Spleen (tissue), 11 donors: Measurements from ENCODE around the gene FAM216A. TPM values are rescaled to one million over a fixed set of nuclear protein-coding genes. Genes with fewer than 3 reads are reported as not detected.
"Not testable (repeated sequence)": the region's sequence is repeated elsewhere in the genome, so short reads cannot be mapped to it uniquely, and the experiment has no call there.

ENCODE experiments used
- DNase-seq: peaks from one replicate; pipeline ENCODE4 v3.0.0-alpha.2; 2020
- H3K27ac ChIP-seq, 8 donors: fragments of 200-600 bp; sonication (generic) in 7 of 8; 1 replicate in 4 of 8; 2 replicates in 4 of 8; pipeline versions ENCODE4 v1.5.0 to v1.8.0; 2016 to 2021; ENCODE audit warnings: inconsistent platforms in 4 of 8, mild to moderate bottlenecking in 4 of 8, moderate library complexity in 1 of 8
- H3K27me3 ChIP-seq, 7 donors: fragments of 200-600 bp; sonication (generic) in 6 of 7; replicated peaks in 1 of 7; 1 replicate in 4 of 7; 2 replicates in 3 of 7; pipeline versions ENCODE4 v1.5.0 to v1.8.0; 2016 to 2021; ENCODE audit warnings: inconsistent platforms in 3 of 7, mild to moderate bottlenecking in 1 of 7
- H3K36me3 ChIP-seq, 6 donors: fragments of 200-600 bp; sonication (generic) in 5 of 6; 1 replicate in 4 of 6; 2 replicates in 2 of 6; pipeline versions ENCODE4 v1.5.0 to v1.8.0; 2016 to 2021; ENCODE audit warnings: inconsistent platforms in 2 of 6
- H3K4me1 ChIP-seq, 6 donors: fragments of 200-600 bp; sonication (generic) in 5 of 6; 1 replicate in 3 of 6; 2 replicates in 3 of 6; pipeline versions ENCODE4 v1.5.0 to v1.8.0; 2016 to 2021; ENCODE audit warnings: inconsistent platforms in 3 of 6
- H3K4me3 ChIP-seq, 8 donors: fragments of 200-600 bp; sonication (generic) in 7 of 8; 1 replicate in 4 of 8; 2 replicates in 4 of 8; pipeline versions ENCODE4 v1.5.0 to v1.8.0; 2016 to 2021; ENCODE audit warnings: inconsistent platforms in 4 of 8, mild to moderate bottlenecking in 4 of 8, moderate library complexity in 2 of 8
- H3K9me3 ChIP-seq, 8 donors: fragments of 200-600 bp; sonication (generic) in 7 of 8; 1 replicate in 4 of 8; 2 replicates in 4 of 8; pipeline versions ENCODE4 v1.5.0 to v1.8.0; 2016 to 2021; ENCODE audit warnings: inconsistent platforms in 4 of 8
- POLR2A ChIP-seq, 3 donors: fragments of 450-650 bp; IDR thresholded peaks; one replicate each; pipeline ENCODE4 v1.5.1; 2017; ENCODE audit warnings: antibody characterized with exemption in 3 of 3, mild to moderate bottlenecking in 1 of 3
- POLR2AphosphoS5 ChIP-seq, 3 donors: sonication (generic); formaldehyde crosslinking; IDR thresholded peaks; one replicate each; pipeline ENCODE4 v1.5.1; 2017; ENCODE audit warnings: antibody characterized with exemption in 3 of 3
- WGBS, 5 donors: extraction: QIAGEN DNeasy Blood & Tissue Kit in 3 of 5; methylation state at CpG; one replicate each; pipeline versions ENCODE4 v1.1.5 to v1.1.7; 2013 to 2018; 5-methylcytosine and 5-hydroxymethylcytosine counted together
- intact Hi-C: fragments of 100-400 bp; cut with DNase I; formaldehyde crosslinking; loops from one replicate; pipeline ENCODE4 v1.15.0; 2023; ENCODE audit warnings: low total_unique reads
- polyA plus RNA-seq, 3 donors: library from polyadenylated mRNA; stranded (reverse); fragments of 200-250 nt; gene quantifications; one replicate each; pipeline ENCODE4 v1.2.1, GENCODE V29; 2013
- total RNA-seq, 7 donors: library from RNA; depleted of rRNA in 3 of 7; stranded (reverse); fragments of >200 nt in 3 of 7; fragmentation: NEBNext Ultra II Directional in 4 of 7; extraction: Animal tissue kit (Norgen Biotek cat#: 25700) in 4 of 7; gene quantifications; one replicate each; pipeline versions ENCODE4 v1.1.0 to v1.2.1, GENCODE V29; 2016 to 2021
- TF ChIP-seq, protein P1 (sequence below), 11 experiments: fragments of 200-600 bp in 7 of 11; fragments of 450-650 bp in 4 of 11; sonication (generic) in 4 of 11; IDR thresholded peaks in 8 of 11; conservative IDR thresholded peaks in 3 of 11; 1 replicate in 7 of 11; 2 replicates in 4 of 11; pipeline versions ENCODE4 v1.4.0 to v1.8.0; 2016 to 2021; ENCODE audit warnings: antibody characterized with exemption in 11 of 11, inconsistent platforms in 4 of 11, mild to moderate bottlenecking in 1 of 11
- donor health status: healthy with polysubstance abuse.
- donor health status: DM: no; HTN: no; CAD: no; lungs with moderate emphysema.
- donor health status: DM: no; HTN: no; CAD: no.
- donor health status: Bipolar disorder and iron deficiency.
- donor health status: healthy.
- donor health status: DM: no; HTN: no; CAD: no.
- donor health status: DM: yes; HTN: yes; CAD: no.

The FAM216A gene
- total and polyA plus RNA-seq, 10 donors, result 6.9 to 19.4 (median 9.9) TPM

DNA sequence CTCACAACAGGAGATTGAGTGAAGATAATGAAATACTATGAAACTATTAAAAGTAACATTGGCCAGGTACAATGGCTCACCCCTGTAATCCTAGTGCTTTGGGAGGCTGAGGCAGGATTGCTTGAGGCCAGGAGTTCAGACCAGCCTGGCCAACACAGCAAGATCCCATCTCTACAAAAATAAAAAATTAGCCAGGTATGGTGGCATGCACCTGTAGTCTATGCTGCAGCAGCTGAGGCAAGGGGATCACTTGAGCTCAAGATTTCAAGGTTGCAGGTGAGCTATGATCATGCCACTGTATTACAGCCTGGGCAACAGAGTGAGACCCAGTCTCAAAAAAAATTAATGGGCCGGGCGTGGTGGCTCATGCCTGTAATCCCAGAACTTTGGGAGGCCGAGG, 48.4 kb downstream of the FAM216A start:
- H3K9me3 ChIP-seq, result no peaks in the 10 kb centered on the region
- no peaks in the 10 kb centered on the region for H3K36me3 ChIP-seq
- WGBS, 5 donors, result 88 to 97% (median 92%) methylated on average over 3 of the region's 3 CpGs
- H3K27me3 ChIP-seq, result no peaks in the 10 kb centered on the region
- no peak overlapping the region for H3K27ac ChIP-seq
- no peak for TF ChIP-seq POLR2A (IDR thresholded peaks at IDR 0.05)
- TF ChIP-seq, protein P1, sequence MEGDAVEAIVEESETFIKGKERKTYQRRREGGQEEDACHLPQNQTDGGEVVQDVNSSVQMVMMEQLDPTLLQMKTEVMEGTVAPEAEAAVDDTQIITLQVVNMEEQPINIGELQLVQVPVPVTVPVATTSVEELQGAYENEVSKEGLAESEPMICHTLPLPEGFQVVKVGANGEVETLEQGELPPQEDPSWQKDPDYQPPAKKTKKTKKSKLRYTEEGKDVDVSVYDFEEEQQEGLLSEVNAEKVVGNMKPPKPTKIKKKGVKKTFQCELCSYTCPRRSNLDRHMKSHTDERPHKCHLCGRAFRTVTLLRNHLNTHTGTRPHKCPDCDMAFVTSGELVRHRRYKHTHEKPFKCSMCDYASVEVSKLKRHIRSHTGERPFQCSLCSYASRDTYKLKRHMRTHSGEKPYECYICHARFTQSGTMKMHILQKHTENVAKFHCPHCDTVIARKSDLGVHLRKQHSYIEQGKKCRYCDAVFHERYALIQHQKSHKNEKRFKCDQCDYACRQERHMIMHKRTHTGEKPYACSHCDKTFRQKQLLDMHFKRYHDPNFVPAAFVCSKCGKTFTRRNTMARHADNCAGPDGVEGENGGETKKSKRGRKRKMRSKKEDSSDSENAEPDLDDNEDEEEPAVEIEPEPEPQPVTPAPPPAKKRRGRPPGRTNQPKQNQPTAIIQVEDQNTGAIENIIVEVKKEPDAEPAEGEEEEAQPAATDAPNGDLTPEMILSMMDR (IDR thresholded peaks at IDR 0.05 in 8 of 11, conservative IDR thresholded peaks at IDR 0.05 in 3 of 11), result no peak
- TF ChIP-seq POLR2AphosphoS5 (IDR thresholded peaks at IDR 0.05), result no peak
- H3K4me3 ChIP-seq, result no peak overlapping the region
- intact Hi-C loops, result loop anchor here (10.0 kb wide), 1 partner anchor 188 kb away; no protein-coding TSS in a partner anchor
- H3K4me1 ChIP-seq, result peaks cover 0 to 8% (median 7%) of the 10 kb centered on the region in 6 donors
- DNase-seq, result no peak

DNA sequence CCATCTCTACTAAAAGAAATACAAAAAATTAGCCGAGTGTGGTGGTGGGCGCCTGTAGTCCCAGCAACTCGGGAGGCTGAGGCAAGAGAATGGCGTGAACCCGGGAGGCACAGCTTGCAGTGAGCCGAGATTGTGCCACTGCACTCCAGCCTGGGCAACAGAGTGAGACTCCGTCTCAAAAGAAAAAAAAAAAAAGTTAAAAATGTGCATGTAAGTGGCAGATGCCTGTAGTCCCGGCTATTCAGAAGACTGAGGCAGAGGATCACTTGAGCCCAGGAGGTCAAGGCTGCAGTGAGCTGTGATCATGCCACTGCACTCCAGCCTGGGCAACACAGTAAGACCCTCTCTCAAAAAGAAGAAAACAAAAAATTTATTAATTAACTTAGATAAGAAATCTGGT, 49.4 kb downstream of the FAM216A start:
- not testable (repeated sequence) for H3K4me1 ChIP-seq, H3K27ac ChIP-seq, H3K27me3 ChIP-seq, H3K4me3 ChIP-seq, H3K36me3 ChIP-seq, DNase-seq, H3K9me3 ChIP-seq
- intact Hi-C loops, result loop anchor here (10.0 kb wide), 1 partner anchor 187 kb away; no protein-coding TSS in a partner anchor
- 88 to 97% (median 94%) methylated on average over 5 to 8 of the region's 8 CpGs for WGBS, 5 donors

DNA sequence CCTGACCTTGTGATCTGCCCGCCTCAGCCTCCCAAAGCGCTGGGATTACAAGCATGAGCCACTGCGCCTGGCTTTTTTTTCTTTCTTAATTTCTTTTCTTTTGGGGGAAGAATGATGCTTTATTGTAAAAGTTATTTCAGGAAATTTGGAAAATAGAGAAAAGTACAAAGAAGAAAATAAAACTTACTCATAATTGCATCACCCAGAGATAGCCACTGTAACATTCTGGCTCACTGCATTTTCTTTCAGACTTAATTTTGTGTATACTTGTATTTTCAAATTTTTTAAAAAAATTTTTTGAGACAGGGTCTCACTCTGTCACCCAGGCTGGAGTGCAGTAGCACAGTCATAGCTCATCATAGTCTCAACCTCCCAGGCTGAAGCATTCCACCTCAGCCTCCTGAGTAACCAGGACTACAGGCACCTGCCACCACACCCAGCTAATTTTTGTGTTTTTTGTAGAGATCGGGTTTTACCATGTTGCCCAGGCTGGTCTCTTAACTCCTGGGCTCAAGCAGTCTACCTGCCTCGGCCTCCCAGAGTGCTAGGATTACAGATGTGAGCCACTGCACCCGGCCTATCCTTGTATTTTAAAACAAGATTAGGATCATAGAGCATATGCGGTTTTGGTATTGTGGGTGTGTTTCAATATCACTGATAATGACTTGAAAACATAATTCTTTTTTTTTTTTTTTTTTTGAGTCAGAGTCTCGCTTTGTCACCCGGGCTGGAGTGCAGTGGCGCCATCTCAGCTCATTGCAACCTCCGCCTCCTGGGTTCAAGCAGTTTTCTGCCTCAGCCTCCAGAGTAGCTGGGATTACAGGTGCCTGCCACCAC, 52.4 kb downstream of the FAM216A start:
- H3K27ac ChIP-seq, H3K27me3 ChIP-seq, H3K4me3 ChIP-seq, intact Hi-C loops, H3K4me1 ChIP-seq, H3K36me3 ChIP-seq, H3K9me3 ChIP-seq, DNase-seq: not testable (repeated sequence)
- 90 to 93% (median 92%) methylated on average over 11 of the region's 11 CpGs for WGBS, 5 donors

DNA sequence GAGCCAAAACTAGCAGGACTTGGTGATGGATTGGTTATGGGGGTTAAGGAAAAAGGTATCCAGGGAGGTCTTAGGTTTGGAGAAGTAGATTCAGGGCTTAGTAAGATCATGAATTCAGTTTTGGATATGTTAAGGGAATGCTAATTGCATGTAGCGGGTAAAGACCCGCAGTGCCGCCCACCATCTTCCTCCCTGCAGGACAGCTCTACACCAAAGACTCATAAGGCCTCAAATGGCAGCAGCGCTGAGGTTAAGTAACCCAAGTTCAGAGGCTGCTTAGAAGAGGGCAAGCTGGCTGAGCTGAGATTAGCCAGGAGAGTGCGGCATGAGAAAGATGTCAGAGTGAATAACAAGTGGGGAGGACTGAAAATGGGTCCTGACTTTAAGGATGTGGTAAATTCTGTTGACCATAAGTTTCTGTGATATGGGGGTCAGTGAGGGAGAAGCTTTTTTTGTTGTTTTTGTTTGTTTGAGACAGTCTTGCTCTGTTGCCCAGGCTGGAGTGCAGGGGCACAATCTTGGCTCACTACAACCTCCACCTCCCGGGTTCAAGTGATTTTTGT, 59.7 kb downstream of the FAM216A start:
- Histone ChIP-seq H3K27ac (no peak overlapping the region), H3K4me1 (no peaks in the 10 kb centered on the region), H3K27me3 (no peaks in the 10 kb centered on the region), H3K9me3 (no peaks in the 10 kb centered on the region), H3K4me3 (no peak overlapping the region), H3K36me3 (peaks cover 0 to 46% (median 12%) of the 10 kb centered on the region in 6 donors)
- intact Hi-C loops, result no loop called here
- WGBS, 5 donors, result 89 to 98% (median 94%) methylated on average over 6 of the region's 6 CpGs
- DNase-seq, result no peak
- TF ChIP-seq POLR2AphosphoS5 (IDR thresholded peaks at IDR 0.05), result no peak
- TF ChIP-seq, protein P1 (IDR thresholded peaks at IDR 0.05 in 8 of 11, conservative IDR thresholded peaks at IDR 0.05 in 3 of 11), result no peak

DNA sequence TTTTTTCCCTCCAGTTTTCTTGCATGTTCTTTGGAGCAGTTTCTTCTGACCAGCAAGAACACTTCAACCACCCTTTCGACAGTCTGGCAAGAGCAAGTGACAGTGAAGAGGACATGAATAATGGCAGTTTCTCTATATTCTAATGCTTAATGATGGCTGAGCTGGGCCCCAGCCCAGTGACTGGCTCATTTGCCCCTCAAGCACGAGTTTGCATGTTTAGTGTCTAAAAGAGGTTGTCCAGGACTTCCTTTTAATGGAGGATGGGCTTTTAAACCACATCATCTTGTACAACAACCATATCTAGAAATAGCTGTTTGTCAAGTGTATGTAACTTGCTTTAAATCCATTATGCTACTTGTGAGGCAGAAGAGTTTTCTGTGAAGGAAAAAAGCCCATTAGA, 61.9 kb downstream of the FAM216A start:
- no peaks in the 10 kb centered on the region for H3K4me1 ChIP-seq
- no peak for TF ChIP-seq POLR2A (IDR thresholded peaks at IDR 0.05)
- no peak for TF ChIP-seq POLR2AphosphoS5 (IDR thresholded peaks at IDR 0.05)
- TF ChIP-seq, protein P1 (IDR thresholded peaks at IDR 0.05 in 8 of 11, conservative IDR thresholded peaks at IDR 0.05 in 3 of 11), result no peak
- no peak overlapping the region for H3K4me3 ChIP-seq
- intact Hi-C loops, result no loop called here
- H3K27me3 ChIP-seq, result no peaks in the 10 kb centered on the region
- no peak overlapping the region for H3K27ac ChIP-seq
- peaks cover 0 to 67% (median 18%) of the 10 kb centered on the region in 6 donors for H3K36me3 ChIP-seq
- 55 to 75% (median 65%) methylated on average over 2 of the region's 2 CpGs for WGBS, 5 donors
- no peaks in the 10 kb centered on the region for H3K9me3 ChIP-seq
- DNase-seq, result no peak
